ENCODE data around the gene RAD23A.

RAD23A gene

DNA sequence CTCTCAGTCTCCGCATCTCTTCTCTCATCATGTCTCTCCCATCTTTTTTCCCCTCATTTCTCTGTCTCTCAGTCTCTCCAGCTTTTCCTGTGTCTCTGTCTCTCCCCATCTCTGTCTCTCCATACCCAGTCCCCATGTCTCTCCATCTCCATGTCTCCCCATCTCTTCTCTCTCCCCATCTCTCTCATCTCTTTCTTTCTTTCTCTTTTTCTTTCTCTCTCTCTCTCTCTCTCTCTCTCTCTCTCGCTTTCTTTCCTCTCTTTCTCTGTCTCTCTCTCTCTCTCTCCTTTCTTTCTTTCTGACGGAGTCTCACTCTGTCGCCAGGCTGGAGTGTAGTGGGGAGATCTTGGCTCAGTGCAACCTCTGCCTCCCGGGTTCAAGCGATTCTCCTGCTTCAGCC lies 37.0 kb downstream of the RAD23A start:
- DNase-seq = no peak
- Histone ChIP-seq H3K4me3 (ENCODE audit: low read depth, low read length) (no peak overlapping the region), H3K27me3 (replicated peaks) (no peaks in the 10 kb centered on the region), H3K36me3 (replicated peaks) (no peaks in the 10 kb centered on the region), H3K27ac (no peak overlapping the region)
- in situ Hi-C loops (cut with HindIII; ENCODE audit: low pct_ligation_motif_present, low sequenced_read_pairs) = no loop called here
- TF ChIP-seq, protein P1, sequence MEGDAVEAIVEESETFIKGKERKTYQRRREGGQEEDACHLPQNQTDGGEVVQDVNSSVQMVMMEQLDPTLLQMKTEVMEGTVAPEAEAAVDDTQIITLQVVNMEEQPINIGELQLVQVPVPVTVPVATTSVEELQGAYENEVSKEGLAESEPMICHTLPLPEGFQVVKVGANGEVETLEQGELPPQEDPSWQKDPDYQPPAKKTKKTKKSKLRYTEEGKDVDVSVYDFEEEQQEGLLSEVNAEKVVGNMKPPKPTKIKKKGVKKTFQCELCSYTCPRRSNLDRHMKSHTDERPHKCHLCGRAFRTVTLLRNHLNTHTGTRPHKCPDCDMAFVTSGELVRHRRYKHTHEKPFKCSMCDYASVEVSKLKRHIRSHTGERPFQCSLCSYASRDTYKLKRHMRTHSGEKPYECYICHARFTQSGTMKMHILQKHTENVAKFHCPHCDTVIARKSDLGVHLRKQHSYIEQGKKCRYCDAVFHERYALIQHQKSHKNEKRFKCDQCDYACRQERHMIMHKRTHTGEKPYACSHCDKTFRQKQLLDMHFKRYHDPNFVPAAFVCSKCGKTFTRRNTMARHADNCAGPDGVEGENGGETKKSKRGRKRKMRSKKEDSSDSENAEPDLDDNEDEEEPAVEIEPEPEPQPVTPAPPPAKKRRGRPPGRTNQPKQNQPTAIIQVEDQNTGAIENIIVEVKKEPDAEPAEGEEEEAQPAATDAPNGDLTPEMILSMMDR (IDR thresholded peaks at IDR 0.05; ENCODE audit: low read depth, low read length, missing control alignments) = no peak

DNA sequence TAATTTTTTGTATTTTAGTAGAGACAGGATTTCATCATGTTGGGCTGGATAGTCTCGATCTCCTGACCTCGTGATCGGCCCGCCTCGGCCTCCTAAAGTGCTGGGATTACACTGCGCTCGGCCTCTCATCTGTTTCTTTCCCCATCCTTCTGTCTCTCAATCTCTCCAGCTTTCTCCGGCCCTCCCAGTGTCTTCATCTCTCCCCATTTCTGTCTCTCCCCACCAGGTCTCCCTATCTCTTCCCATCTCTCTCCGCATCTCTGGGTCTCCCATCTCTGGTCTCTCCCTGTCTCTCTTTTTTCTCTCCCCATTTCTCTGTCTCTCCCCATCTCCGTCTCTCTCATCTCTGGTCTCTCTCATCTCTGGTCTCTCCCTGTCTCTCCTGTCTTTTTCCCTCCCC lies 37.4 kb downstream of the RAD23A start:
- TF ChIP-seq, protein P1 (IDR thresholded peaks at IDR 0.05; ENCODE audit: low read depth, low read length, missing control alignments) = no peak

GRCh38 chr19:12983542-12984142 lies 38.0 kb downstream of the RAD23A start:
- Histone ChIP-seq H3K4me3 (ENCODE audit: low read depth, low read length) (peak overlapping the region; percentile 38), H3K27me3 (replicated peaks) (no peaks in the 10 kb centered on the region), H3K27ac (no peak overlapping the region), H3K36me3 (replicated peaks) (no peaks in the 10 kb centered on the region)
- DNase-seq = peak; percentile 53
- in situ Hi-C loops (cut with HindIII; ENCODE audit: low pct_ligation_motif_present, low sequenced_read_pairs) = no loop called here
- TF ChIP-seq, protein P1 (IDR thresholded peaks at IDR 0.05; ENCODE audit: low read depth, low read length, missing control alignments) = peak; percentile 73

More for the DNA sequence above, 37.4 kb downstream of the RAD23A start:
- Histone ChIP-seq H3K36me3 (replicated peaks) (no peaks in the 10 kb centered on the region), H3K27ac (no peak overlapping the region), H3K4me3 (ENCODE audit: low read depth, low read length) (peak overlapping the region; percentile 38), H3K27me3 (replicated peaks) (no peaks in the 10 kb centered on the region)
- in situ Hi-C loops (cut with HindIII; ENCODE audit: low pct_ligation_motif_present, low sequenced_read_pairs) = no loop called here
- DNase-seq = no peak

DNA sequence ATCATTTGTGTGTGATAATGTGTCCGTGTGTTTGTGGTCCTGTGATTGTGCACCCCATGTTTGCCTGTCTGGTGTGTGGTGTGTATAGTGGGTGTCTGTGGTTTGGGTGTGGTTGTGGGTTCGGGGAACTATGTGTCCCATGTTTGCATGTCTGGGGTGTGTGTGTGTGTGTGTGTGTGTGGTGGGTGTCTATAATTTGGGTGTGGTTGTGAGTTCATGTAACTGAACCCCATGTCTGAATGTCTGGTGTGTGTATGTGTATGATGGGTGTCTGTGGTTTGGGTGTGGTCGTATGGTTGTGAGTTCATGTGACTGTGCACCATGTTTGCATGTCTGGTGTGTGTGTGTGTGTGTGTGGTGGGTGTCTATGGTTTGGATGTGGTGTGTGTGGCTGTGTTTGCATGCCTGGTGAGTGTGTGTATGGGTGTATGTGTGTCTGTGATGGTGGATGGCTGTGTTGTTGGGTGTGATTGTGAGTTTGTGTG lies 38.5 kb downstream of the RAD23A start:
- TF ChIP-seq, protein P1 (IDR thresholded peaks at IDR 0.05; ENCODE audit: low read depth, low read length, missing control alignments) = no peak
- DNase-seq = no peak
- H3K4me3 ChIP-seq (ENCODE audit: low read depth, low read length) = no peak overlapping the region
- H3K36me3 ChIP-seq (replicated peaks) = no peaks in the 10 kb centered on the region
- H3K27ac ChIP-seq = no peak overlapping the region
- in situ Hi-C loops (cut with HindIII; ENCODE audit: low pct_ligation_motif_present, low sequenced_read_pairs) = no loop called here
- H3K27me3 ChIP-seq (replicated peaks) = no peaks in the 10 kb centered on the region

- in situ Hi-C loops (cut with HindIII; ENCODE audit: low pct_ligation_motif_present, low sequenced_read_pairs) = no loop called here
- TF ChIP-seq, protein P1 (IDR thresholded peaks at IDR 0.05; ENCODE audit: low read depth, low read length, missing control alignments) = no peak
- Histone ChIP-seq H3K27ac (no peak overlapping the region), H3K27me3 (replicated peaks) (no peaks in the 10 kb centered on the region), H3K4me3 (ENCODE audit: low read depth, low read length) (no peak overlapping the region), H3K36me3 (replicated peaks) (no peaks in the 10 kb centered on the region)
- DNase-seq = no peak
These were observed 39.0 kb downstream of the RAD23A start for GRCh38 chr19:12984683-12985048.
